Left ventricle myocardium inferior (tissue), 1 donor: ENCODE data around the gene NCKAP5. TPM values are rescaled to one million over a fixed set of nuclear protein-coding genes. Genes with fewer than 3 reads are reported as not detected.

Experiments
- DNase-seq: peaks from one replicate; pipeline ENCODE4 v3.0.0-alpha.2; 2020
- H3K27ac ChIP-seq: fragments of 200-600 bp; replicated peaks from 2 replicates; pipeline ENCODE4 v1.8.0; 2021
- H3K27me3 ChIP-seq: fragments of 200-600 bp; 2 replicates; pipeline ENCODE4 v1.8.0; 2021; ENCODE audit warnings: low read depth
- H3K36me3 ChIP-seq: fragments of 200-600 bp; 2 replicates; pipeline ENCODE4 v1.8.0; 2021
- H3K4me1 ChIP-seq: fragments of 200-600 bp; 2 replicates; pipeline ENCODE4 v1.8.0; 2021
- H3K4me3 ChIP-seq: fragments of 200-600 bp; 2 replicates; pipeline ENCODE4 v1.8.0; 2021; ENCODE audit warnings: mild to moderate bottlenecking, moderate library complexity
- H3K9me3 ChIP-seq: fragments of 200-600 bp; replicated peaks from 2 replicates; pipeline ENCODE4 v1.8.0; 2021
- CTCF ChIP-seq: fragments of 200-600 bp; IDR thresholded peaks from 2 replicates; pipeline ENCODE4 v1.8.0; 2021; ENCODE audit warnings: antibody characterized with exemption, mild to moderate bottlenecking, borderline replicate concordance
- intact Hi-C: fragments of 100-400 bp; cut with micrococcal nuclease; formaldehyde crosslinking; loops from one replicate; pipeline ENCODE4 v1.11.0; 2022
- total RNA-seq: library from RNA; stranded (reverse); fragmentation: NEBNext Ultra II Directional; extraction: Animal tissue kit (Norgen Biotek cat#: 25700); gene quantifications from one replicate; pipeline ENCODE4 v1.2.1, GENCODE V29; 2021
- donor health status: DM: no; HTN: yes; CAD: no; lungs with severe emphysema.

Gene NCKAP5
- total RNA-seq, 1 donor from 2014 or later: 6.0 TPM

DNA sequence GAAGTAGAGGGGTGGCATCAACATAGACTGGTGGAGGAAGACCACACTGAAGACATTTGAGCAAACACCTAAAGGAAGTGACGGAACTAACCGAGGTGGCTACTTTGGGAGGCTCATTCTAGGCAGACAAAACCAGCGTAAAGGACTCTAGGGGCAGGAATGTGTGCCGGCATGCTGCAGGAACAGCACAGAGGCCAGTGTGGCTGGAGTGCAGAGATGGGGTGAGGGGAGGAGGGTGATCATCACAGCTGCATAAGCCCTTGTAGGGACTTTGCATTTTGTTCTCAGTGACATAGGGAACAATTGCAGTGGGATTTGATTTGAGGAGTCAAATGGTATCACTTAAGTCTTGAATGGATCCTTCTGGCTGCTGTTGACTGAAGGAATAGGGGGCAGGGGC is 253.5 kb downstream of the NCKAP5 start:
- H3K27ac ChIP-seq: no peak overlapping the region
- no peak for TF ChIP-seq CTCF
- no peaks in the 10 kb centered on the region for H3K36me3 ChIP-seq
- H3K9me3 ChIP-seq: no peaks in the 10 kb centered on the region
- H3K4me3 ChIP-seq: no peak overlapping the region
- intact Hi-C loops: no loop called here
- no peak for DNase-seq
- H3K4me1 ChIP-seq: no peaks in the 10 kb centered on the region
- H3K27me3 ChIP-seq: no peaks in the 10 kb centered on the region

DNA sequence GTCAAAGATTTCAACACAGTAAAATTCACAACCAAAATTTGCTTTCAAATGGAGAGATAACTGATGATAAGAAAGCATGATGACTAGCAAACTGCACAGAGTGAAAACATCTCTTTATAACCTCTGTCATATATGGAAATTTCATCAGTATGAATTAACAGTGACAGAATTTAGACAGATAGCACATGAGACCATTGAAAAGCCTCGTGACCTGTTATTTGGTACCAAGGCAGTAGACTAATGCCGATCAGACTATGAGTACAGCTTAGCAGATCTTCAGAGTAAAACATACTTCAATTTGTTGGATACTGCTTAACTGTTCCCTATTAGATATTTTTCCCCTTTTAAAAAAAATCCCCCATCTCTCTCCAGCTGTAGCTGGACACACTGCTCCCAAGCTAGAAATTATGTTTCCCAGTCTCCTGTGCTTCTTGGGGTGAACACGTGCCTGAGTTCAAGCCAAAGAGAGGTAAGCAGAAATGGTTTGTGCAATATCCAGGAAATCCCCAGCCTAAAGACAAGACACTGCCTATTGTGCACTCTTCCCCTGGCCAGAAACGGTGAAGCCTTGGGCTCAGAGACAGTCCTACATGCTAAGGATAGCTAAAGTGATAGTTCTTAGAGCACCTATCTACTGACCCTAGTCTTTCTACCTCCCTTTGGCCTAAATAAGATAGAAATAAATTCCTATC is 256.1 kb downstream of the NCKAP5 start:
- H3K4me1 ChIP-seq: no peaks in the 10 kb centered on the region
- DNase-seq: no peak
- H3K9me3 ChIP-seq: no peaks in the 10 kb centered on the region
- H3K36me3 ChIP-seq: no peaks in the 10 kb centered on the region
- intact Hi-C loops: no loop called here
- H3K27ac ChIP-seq: no peak overlapping the region
- no peak for TF ChIP-seq CTCF
- no peak overlapping the region for H3K4me3 ChIP-seq
- H3K27me3 ChIP-seq: no peaks in the 10 kb centered on the region

GRCh38 chr2:133306236-133306635 is 262.0 kb downstream of the NCKAP5 start:
- Histone ChIP-seq H3K27ac (no peak overlapping the region), H3K4me3 (no peak overlapping the region), H3K9me3 (no peaks in the 10 kb centered on the region), H3K27me3 (no peaks in the 10 kb centered on the region), H3K36me3 (no peaks in the 10 kb centered on the region), H3K4me1 (no peaks in the 10 kb centered on the region)
- intact Hi-C loops: no loop called here
- DNase-seq: no peak
- no peak for TF ChIP-seq CTCF

GRCh38 chr2:133304344-133304743 is 263.9 kb downstream of the NCKAP5 start:
- Histone ChIP-seq H3K27me3 (no peaks in the 10 kb centered on the region), H3K27ac (no peak overlapping the region), H3K36me3 (no peaks in the 10 kb centered on the region), H3K4me1 (no peaks in the 10 kb centered on the region), H3K9me3 (no peaks in the 10 kb centered on the region), H3K4me3 (no peak overlapping the region)
- no peak for TF ChIP-seq CTCF
- intact Hi-C loops: no loop called here
- no peak for DNase-seq

- intact Hi-C loops: no loop called here
- no peaks in the 10 kb centered on the region for H3K4me1 ChIP-seq
- no peaks in the 10 kb centered on the region for H3K36me3 ChIP-seq
- TF ChIP-seq CTCF: no peak
- DNase-seq: no peak
- no peak overlapping the region for H3K27ac ChIP-seq
- no peaks in the 10 kb centered on the region for H3K27me3 ChIP-seq
- H3K9me3 ChIP-seq: no peaks in the 10 kb centered on the region
- no peak overlapping the region for H3K4me3 ChIP-seq
These were observed 265.1 kb downstream of the NCKAP5 start for GRCh38 chr2:133303150-133303549.
